NCI-H1417 treated with DMSO at 0.1 percent for 48 hours (cell line): ENCODE results near the gene UNCX.

ENCODE experiments used
- DNase-seq: peaks from one replicate; lab custom pipeline; 2025; lab: John Stamatoyannopoulos, UW

Gene UNCX

GRCh38 chr7:1218541-1219165 lies 14.0 kb upstream of the UNCX start:
- no peak for DNase-seq

DNA sequence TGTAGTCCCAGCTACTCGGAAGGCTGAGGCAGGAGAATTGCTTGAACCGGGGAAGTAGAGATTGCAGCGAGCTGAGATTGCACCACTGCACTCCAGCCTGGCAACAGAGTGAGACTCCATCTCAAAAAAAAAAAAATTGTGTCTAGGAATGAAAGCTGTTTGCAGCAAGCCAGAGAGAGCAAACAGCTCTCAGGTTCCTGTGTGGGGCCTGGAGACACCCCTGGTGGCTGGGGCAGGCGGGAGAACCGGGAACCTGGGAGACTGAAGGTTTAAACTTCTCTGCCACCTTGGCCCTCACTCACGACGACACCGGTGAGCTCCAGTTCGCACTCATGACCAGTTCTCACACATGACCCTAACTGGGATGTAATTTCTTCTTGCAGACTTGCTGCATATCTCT lies 13.2 kb upstream of the UNCX start:
- no peak for DNase-seq

GRCh38 chr7:1220000-1220726 lies 12.5 kb upstream of the UNCX start:
- DNase-seq: no peak

- no peak for DNase-seq
These were observed 11.5 kb upstream of the UNCX start for GRCh38 chr7:1220977-1221745.

DNA sequence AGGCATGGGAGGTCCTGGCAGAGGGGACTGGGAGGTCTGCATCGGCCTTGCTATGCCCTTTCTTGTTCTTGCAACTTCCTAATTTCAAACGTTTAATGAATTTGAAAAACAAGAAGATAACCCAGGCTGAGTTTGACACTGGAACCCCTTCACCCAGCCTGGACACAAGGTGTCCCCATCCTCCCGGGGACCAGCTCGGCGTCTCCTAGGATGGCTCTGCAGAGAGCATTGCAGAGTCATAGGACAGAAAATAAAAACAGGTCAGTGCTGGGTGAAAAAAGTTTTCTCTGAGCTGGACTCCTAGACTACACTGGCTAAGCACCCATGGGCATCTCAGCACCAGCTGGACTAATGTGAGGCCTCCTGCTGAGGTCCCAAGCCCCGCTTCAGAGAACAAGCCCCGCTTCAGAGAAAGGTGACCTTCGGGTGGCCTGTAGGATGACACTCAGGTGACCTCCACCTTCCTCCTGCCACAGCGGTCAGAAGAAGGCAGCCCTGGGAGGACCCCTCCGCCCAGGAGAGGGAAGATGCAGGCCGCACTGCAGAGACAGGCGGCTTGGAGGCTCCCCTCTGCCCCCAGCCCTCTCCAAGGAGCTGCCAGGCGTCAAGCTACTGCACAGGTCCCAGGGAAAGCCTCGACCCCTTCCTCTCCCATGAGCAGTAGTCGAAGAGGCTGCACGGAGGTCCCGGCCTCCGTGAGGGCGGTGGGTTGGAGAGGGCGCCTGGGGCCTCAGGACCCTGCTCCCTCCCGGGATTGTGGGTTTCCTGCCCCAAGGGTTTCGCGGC lies 9.3 kb upstream of the UNCX start:
- DNase-seq: no peak

DNA sequence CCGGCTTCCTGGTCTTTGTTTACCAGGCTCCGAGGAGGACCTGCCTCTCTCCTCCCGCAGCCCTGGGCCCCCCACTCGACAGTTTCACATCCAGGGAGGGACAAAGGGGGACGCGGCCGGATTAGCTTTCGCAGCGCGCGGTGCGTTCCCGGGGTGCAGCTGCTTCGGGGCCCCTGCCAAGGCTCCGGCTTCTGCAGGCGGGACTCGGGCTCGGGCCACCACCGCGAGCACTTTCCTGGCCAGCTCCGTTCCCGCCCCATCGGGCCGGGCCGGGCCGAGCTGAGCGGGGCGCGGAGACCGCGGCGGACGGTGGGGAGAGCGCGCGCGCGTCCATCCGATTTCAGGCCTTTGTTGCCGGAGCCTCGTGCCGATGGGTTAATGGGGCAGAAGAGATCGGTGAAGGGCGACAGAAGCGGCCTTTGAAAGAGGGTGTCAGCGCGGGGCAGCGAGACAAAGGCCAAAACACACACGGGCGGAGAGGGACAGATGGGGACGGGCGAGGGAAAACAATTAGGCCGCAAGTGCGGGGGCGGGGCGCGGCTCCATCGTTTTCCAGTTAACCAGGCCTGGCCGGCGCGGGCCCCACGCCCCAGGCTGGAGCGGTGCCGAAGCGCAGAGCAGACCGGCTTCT lies 8.5 kb upstream of the UNCX start:
- no peak for DNase-seq

- no peak for DNase-seq
These were observed 7.6 kb upstream of the UNCX start for GRCh38 chr7:1225030-1225429.

GRCh38 chr7:1225441-1226185 lies 7.1 kb upstream of the UNCX start:
- no peak for DNase-seq

- DNase-seq: no peak
These were observed 6.3 kb upstream of the UNCX start for GRCh38 chr7:1226186-1226901.

DNA sequence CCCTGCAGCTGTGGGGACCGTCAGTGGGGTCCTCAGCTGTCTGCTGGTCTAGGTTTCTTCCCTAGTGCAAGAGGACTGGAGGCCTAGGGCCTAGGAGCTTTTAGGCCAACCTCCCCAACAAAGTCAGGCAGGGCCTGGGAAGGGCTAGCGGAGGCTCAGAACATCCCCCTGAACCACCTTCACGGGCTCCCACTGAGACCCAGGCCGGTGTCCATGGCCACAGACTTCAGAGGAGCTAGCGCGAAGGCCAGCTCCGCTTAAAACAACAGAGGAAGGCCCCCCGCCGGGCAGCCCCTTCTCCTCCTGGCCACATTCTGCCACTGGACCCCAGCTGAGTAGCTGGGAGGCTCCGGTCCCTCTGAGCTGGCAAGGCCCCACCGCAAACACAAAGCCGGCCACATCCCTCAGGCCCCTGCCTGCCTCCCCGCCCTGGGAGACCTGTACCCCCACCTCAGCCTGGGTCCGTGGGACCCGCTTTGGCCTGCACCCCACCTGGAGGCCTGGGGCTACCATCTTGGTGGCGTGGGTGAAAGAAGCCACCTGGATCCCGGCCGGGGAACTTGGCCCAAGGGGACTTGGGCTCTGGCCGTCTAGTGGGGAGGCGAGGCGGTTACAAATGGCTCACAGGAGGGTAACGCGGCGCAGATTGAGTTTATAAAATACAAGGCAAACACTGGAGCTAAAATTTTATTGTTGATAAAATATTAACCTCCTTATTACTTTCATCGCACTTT lies 5.4 kb upstream of the UNCX start:
- DNase-seq: no peak

GRCh38 chr7:1227814-1228544 lies 4.7 kb upstream of the UNCX start:
- no peak for DNase-seq

GRCh38 chr7:1228545-1229201 lies 4.0 kb upstream of the UNCX start:
- DNase-seq: no peak

DNA sequence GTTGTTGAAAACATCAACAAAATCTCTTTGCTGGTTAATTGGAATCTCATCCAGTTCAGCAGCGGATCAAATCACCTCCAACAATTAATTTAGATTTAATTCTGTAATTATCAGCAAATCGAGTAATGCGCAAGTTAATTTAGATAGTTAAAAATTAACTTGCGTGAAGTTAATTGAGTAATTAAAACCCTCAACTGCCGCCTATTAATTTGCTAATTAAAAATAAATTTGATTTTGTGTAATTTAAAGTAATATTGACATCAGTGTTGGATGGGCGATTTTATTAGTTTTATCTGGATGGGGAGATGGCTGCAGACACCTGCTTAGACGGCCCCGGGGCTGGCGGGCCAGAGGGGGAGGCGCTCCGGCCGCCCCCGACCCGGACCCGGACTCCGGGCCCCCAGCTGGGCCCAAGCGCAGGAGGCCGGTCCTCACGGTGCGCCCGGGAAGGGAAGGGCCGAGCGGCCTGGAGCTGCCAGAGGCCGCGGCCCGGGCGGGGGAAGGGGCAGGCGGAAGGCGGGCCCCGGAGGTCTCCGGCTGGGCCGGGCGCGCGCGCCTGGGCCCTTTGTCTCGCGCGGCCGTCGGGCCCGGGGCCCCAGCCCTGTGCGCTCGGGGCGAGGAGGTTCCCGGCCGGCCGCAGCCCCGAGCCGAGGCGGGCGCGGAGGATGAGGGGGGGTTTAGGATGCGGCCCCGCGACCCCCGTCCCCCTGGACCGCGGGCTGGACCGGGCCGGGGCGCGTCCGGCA lies 3.3 kb upstream of the UNCX start:
- no peak for DNase-seq

- no peak for DNase-seq
These were observed 2.7 kb upstream of the UNCX start for GRCh38 chr7:1229956-1230355.

GRCh38 chr7:1230411-1231213 lies 2.1 kb upstream of the UNCX start:
- DNase-seq: no peak

- no peak for DNase-seq
These were observed 1.2 kb upstream of the UNCX start for GRCh38 chr7:1231214-1232102.
